ENCODE data around the gene DNM1. TPM values are rescaled to one million over a fixed set of nuclear protein-coding genes. Genes with fewer than 3 reads are reported as not detected.
A peak's percentile ranks its signal among the peaks of the same experiment; 100 is the strongest.

DNM1 gene
- total and polyA plus RNA-seq, 2 experiments from 2014 or later: 14.4 to 37.2 TPM

DNA sequence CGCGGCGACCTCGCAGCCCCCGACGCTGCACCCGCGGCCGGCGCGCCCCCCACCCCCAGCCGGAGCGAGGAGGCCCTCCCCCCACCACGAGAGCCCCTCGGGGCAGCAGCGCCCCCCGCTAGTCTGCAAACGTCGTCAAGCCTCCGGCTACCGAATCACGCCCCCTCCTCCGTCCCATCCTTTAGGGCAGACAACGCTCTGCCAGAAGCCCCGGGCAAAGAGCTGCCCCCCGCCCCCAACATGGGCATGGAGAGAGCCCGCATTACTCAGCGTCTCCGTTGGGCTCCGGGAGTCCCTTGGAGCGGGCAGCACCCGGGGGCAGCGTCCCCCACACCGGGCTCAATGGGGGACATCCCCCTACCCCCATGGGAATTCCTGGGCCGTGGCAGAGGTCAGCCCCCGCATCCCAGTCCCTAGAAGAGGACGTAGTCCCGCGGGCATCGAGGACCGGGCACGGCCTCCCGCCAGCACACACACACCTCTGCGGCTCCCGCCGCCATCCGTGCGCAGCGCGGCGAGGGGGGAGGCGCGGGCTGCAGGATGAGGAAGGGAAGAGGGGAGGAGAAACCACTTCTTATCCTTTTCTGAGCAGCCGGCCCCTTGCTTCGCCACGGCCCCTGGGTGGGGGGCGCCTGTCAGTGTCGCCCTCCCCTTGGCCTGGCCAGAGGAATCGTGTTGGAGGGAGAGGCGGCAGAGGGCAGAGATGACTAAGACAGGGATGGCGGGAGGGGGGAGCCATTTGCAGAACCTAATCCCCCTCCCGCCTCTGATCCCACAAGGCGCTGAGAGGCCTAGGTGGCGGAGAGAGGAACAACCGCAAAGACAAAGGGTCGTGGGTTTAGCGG lies 750 bp downstream of the DNM1 start:
- 2% methylated on average over 49 of the region's 67 CpGs for WGBS (ENCODE audit: low lambda C conversion rate, missing lambda C conversion rate)
- Histone ChIP-seq H3K4me1 (ENCODE audit: insufficient read depth) (peaks cover 9% of the 10 kb centered on the region), H3K9me2 (replicated peaks; ENCODE audit: insufficient read depth) (no peaks in the 10 kb centered on the region), H3K4me3 (peak overlapping the region; percentile 87), H2AFZ (peak overlapping the region; percentile 71), H3K79me2 (peaks cover 13% of the 10 kb centered on the region), H3K4me2 (peak overlapping the region; percentile 96), H3K36me3 (replicated peaks; ENCODE audit: insufficient read depth, low read depth) (no peaks in the 10 kb centered on the region), H3K27me3 (no peaks in the 10 kb centered on the region), H3K9me3 (ENCODE audit: low read depth) (no peaks in the 10 kb centered on the region), H4K20me1 (ENCODE audit: insufficient read depth, poor library complexity, severe bottlenecking) (no peaks in the 10 kb centered on the region), H3K27ac (no peak overlapping the region)
- TF ChIP-seq, protein P1, sequence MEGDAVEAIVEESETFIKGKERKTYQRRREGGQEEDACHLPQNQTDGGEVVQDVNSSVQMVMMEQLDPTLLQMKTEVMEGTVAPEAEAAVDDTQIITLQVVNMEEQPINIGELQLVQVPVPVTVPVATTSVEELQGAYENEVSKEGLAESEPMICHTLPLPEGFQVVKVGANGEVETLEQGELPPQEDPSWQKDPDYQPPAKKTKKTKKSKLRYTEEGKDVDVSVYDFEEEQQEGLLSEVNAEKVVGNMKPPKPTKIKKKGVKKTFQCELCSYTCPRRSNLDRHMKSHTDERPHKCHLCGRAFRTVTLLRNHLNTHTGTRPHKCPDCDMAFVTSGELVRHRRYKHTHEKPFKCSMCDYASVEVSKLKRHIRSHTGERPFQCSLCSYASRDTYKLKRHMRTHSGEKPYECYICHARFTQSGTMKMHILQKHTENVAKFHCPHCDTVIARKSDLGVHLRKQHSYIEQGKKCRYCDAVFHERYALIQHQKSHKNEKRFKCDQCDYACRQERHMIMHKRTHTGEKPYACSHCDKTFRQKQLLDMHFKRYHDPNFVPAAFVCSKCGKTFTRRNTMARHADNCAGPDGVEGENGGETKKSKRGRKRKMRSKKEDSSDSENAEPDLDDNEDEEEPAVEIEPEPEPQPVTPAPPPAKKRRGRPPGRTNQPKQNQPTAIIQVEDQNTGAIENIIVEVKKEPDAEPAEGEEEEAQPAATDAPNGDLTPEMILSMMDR (IDR thresholded peaks at IDR 0.05; ENCODE audit: poor library complexity): peak; percentile 2
- no peak for TF ChIP-seq EZH2 (IDR thresholded peaks at IDR 0.05; ENCODE audit: borderline replicate concordance)
- peak; percentile 56 for DNase-seq (ENCODE audit: low spot score)

DNA sequence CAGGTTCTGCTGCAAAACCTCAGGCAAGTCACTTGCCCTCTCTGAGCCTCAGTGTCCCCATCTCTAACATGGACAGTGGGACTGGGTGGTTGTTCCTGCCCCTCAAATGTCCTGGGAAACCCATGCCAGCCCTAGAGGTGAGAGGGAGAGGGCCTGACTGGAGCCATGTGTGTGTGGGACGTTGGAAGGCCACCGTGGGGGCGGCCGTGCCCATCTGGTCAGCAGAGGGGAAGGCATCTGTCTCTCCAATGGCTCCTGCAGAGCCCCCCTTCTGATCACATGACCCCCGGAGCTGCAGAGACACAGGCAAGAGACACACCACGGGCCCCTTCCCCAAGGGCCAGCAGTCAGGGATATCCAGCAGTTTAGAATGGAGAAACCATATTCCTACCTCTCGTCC lies 1.7 kb downstream of the DNM1 start:
- H3K9me2 ChIP-seq (replicated peaks; ENCODE audit: insufficient read depth): no peaks in the 10 kb centered on the region
- WGBS (ENCODE audit: low lambda C conversion rate, missing lambda C conversion rate): 85% methylated on average over 7 of the region's 7 CpGs
- peaks cover 13% of the 10 kb centered on the region for H3K79me2 ChIP-seq
- H3K4me3 ChIP-seq: peak overlapping the region; percentile 87
- no peak for DNase-seq (ENCODE audit: low spot score)
- H3K4me1 ChIP-seq (ENCODE audit: insufficient read depth): peaks cover 9% of the 10 kb centered on the region
- H3K27me3 ChIP-seq: no peaks in the 10 kb centered on the region
- no peaks in the 10 kb centered on the region for H3K36me3 ChIP-seq (replicated peaks; ENCODE audit: insufficient read depth, low read depth)
- peak overlapping the region; percentile 96 for H3K4me2 ChIP-seq
- H2AFZ ChIP-seq: no peak overlapping the region
- no peaks in the 10 kb centered on the region for H3K9me3 ChIP-seq (ENCODE audit: low read depth)
- TF ChIP-seq, protein P1 (IDR thresholded peaks at IDR 0.05; ENCODE audit: poor library complexity): no peak
- TF ChIP-seq EZH2 (IDR thresholded peaks at IDR 0.05; ENCODE audit: borderline replicate concordance) (no peak), EZH2phosphoT487 (IDR thresholded peaks at IDR 0.05; ENCODE audit: low read depth, severe bottlenecking, unreplicated experiment) (no peak)
- H3K27ac ChIP-seq: no peak overlapping the region
- H4K20me1 ChIP-seq (ENCODE audit: insufficient read depth, poor library complexity, severe bottlenecking): no peaks in the 10 kb centered on the region

DNA sequence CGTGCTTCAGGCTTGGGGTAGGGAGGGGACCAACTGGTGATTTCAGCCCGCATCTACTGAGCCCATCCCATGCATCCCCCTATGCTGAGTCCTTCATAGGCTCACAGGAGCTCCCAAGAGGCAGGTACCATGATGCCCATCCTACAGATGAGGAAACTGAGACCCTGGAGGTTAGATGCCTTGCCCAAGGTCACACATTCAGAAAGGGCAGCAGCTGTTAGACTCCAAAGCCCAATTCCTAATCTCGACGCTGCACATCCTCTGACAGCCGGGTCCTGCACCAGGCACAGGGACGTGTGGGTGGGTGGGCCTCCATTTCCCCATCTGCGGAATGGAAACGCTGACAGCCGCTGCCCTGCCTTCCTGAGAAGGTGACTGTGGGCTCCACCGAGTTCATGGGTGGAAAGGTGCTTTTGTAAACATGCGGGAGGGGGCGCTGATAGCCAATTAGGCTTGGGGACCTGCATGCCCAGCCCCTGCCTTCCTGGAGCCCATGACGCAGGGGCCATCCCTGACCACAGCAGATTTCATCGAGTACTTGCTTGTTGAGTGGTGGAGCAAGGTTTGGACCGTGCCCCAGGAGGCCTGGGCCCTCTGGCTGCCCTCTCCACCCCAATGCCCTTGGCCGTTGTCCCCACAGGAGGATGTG lies 2.2 kb downstream of the DNM1 start:
- Histone ChIP-seq H3K9me3 (ENCODE audit: low read depth) (no peaks in the 10 kb centered on the region), H2AFZ (no peak overlapping the region), H3K4me3 (no peak overlapping the region), H3K36me3 (replicated peaks; ENCODE audit: insufficient read depth, low read depth) (no peaks in the 10 kb centered on the region), H3K4me2 (peak overlapping the region; percentile 96), H3K27me3 (no peaks in the 10 kb centered on the region), H3K27ac (no peak overlapping the region), H3K79me2 (peaks cover 13% of the 10 kb centered on the region), H4K20me1 (ENCODE audit: insufficient read depth, poor library complexity, severe bottlenecking) (no peaks in the 10 kb centered on the region), H3K9me2 (replicated peaks; ENCODE audit: insufficient read depth) (no peaks in the 10 kb centered on the region), H3K4me1 (ENCODE audit: insufficient read depth) (peaks cover 9% of the 10 kb centered on the region)
- TF ChIP-seq EZH2 (IDR thresholded peaks at IDR 0.05; ENCODE audit: borderline replicate concordance) (no peak), EZH2phosphoT487 (IDR thresholded peaks at IDR 0.05; ENCODE audit: low read depth, severe bottlenecking, unreplicated experiment) (no peak)
- TF ChIP-seq, protein P1 (IDR thresholded peaks at IDR 0.05; ENCODE audit: poor library complexity): no peak
- WGBS (ENCODE audit: low lambda C conversion rate, missing lambda C conversion rate): 88% methylated on average over 16 of the region's 16 CpGs
- DNase-seq (ENCODE audit: low spot score): no peak
